Measurements from ENCODE around the gene VRK1. TPM values are rescaled to one million over a fixed set of nuclear protein-coding genes. Genes with fewer than 3 reads are reported as not detected.

VRK1 gene
- polyA plus RNA-seq, 1 of the 3 experiments (the other 2 are of a cell fraction) = 9.1 TPM

DNA sequence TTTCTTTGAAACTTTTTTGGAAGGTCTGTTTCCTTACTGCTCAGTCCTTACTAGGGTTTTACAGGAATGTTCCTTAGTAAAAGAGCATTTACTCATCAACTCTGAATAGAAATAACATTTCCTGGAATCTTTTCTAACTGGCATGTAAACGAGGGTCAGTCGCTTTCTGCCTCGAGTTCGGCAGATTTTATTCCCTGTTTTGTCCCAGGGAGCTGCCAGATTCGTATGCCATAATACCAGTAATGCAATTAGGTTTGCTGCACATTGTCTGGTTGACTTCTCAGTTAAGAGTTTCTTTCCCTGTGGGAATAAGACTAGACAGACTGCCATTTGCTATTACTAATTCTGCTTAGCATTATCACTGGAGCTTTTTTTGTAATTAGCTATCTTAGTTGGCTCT, 91.9 kb downstream of the VRK1 start:
- Histone ChIP-seq H3K36me3 (replicated peaks in 1 of 2; ENCODE audit: control insufficient read depth in 1 of 2, insufficient read depth in 2 of 2, low read length in 1 of 2) (no peaks in the 10 kb centered on the region), H3K27ac (ENCODE audit: low read depth in 2 of 2, low read length in 1 of 2) (peak overlapping the region in 1 of 2 experiments; percentile 96; a peak in 2 of 4 replicates), H2AFZ (ENCODE audit: low read depth) (no peak overlapping the region), H3F3A (replicated peaks; ENCODE audit: insufficient read depth) (no peaks in the 10 kb centered on the region), H3K9me3 (no peaks in the 10 kb centered on the region), H4K20me1 (ENCODE audit: insufficient read depth) (no peaks in the 10 kb centered on the region), H3K4me3 (ENCODE audit: low read depth in 2 of 2, low read length in 1 of 2) (peak overlapping the region in 1 of 2 experiments; percentile 12; a peak in 1 of 4 replicates), H3K9ac (no peak overlapping the region), H3K27me3 (ENCODE audit: insufficient read depth) (no peaks in the 10 kb centered on the region), H3K9me2 (no peaks in the 10 kb centered on the region), H3K79me2 (ENCODE audit: insufficient read depth) (no peaks in the 10 kb centered on the region), H3K4me2 (no peak overlapping the region), H3K4me1 (ENCODE audit: control insufficient read depth in 1 of 2, insufficient read depth in 2 of 2, low read depth in 1 of 2, low read length in 1 of 2) (peaks cover 0 to 11% of the 10 kb centered on the region in 2 experiments; a peak in 3 of 4 replicates)
- DNase-seq = peak; percentile 54
- 60% methylated on average over 5 of the region's 5 CpGs for WGBS (ENCODE audit: low lambda C conversion rate)
- ChIA-PET POLR2A (no interaction called here), CTCF (interaction anchor here (1.4 kb wide), 1 partner anchor 322 kb away, joined by 3 read pairs; no protein-coding TSS in a partner anchor)
- peak; percentile 25; the same call in 1 of the 2 replicates for TF ChIP-seq RCOR1 (IDR thresholded peaks at IDR 0.05; ENCODE audit: low read length)
- TF ChIP-seq, protein P1, sequence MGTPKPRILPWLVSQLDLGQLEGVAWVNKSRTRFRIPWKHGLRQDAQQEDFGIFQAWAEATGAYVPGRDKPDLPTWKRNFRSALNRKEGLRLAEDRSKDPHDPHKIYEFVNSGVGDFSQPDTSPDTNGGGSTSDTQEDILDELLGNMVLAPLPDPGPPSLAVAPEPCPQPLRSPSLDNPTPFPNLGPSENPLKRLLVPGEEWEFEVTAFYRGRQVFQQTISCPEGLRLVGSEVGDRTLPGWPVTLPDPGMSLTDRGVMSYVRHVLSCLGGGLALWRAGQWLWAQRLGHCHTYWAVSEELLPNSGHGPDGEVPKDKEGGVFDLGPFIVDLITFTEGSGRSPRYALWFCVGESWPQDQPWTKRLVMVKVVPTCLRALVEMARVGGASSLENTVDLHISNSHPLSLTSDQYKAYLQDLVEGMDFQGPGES (IDR thresholded peaks at IDR 0.05; ENCODE audit: low read depth, low read length) = no peak
- no peak for TF ChIP-seq GABPA (IDR thresholded peaks at IDR 0.05; ENCODE audit: low read depth)
- no peak for TF ChIP-seq POLR2AphosphoS5 (IDR thresholded peaks at IDR 0.05; ENCODE audit: low read depth, low read length)
- no peak for TF ChIP-seq PBX3 (IDR thresholded peaks at IDR 0.05)
- TF ChIP-seq, protein P2, sequence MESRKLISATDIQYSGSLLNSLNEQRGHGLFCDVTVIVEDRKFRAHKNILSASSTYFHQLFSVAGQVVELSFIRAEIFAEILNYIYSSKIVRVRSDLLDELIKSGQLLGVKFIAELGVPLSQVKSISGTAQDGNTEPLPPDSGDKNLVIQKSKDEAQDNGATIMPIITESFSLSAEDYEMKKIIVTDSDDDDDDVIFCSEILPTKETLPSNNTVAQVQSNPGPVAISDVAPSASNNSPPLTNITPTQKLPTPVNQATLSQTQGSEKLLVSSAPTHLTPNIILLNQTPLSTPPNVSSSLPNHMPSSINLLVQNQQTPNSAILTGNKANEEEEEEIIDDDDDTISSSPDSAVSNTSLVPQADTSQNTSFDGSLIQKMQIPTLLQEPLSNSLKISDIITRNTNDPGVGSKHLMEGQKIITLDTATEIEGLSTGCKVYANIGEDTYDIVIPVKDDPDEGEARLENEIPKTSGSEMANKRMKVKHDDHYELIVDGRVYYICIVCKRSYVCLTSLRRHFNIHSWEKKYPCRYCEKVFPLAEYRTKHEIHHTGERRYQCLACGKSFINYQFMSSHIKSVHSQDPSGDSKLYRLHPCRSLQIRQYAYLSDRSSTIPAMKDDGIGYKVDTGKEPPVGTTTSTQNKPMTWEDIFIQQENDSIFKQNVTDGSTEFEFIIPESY (IDR thresholded peaks at IDR 0.05; ENCODE audit: borderline replicate concordance, low read depth) = no peak
- no peak for TF ChIP-seq TAF1 (IDR thresholded peaks at IDR 0.05; ENCODE audit: borderline replicate concordance, low read depth, low read length)
- no peak for TF ChIP-seq ELF1 (IDR thresholded peaks at IDR 0.05)
- peak; percentile 35 for TF ChIP-seq CHD2 (IDR thresholded peaks at IDR 0.05; ENCODE audit: low read length, partially characterized antibody)
- TF ChIP-seq EP300 (IDR thresholded peaks at IDR 0.05; ENCODE audit: borderline replicate concordance in 1 of 2, low read depth in 1 of 2, low read length in 1 of 2) = peak in 1 of 2 experiments; percentile 26; a peak in 1 of 4 replicates

- H3K27me3 ChIP-seq (ENCODE audit: insufficient read depth) = no peaks in the 10 kb centered on the region
- H3K79me2 ChIP-seq (ENCODE audit: insufficient read depth) = no peaks in the 10 kb centered on the region
- POLR2A ChIA-PET = no interaction called here
- H3K4me1 ChIP-seq (ENCODE audit: control insufficient read depth in 1 of 2, insufficient read depth in 2 of 2, low read depth in 1 of 2, low read length in 1 of 2) = peaks cover 0 to 2% of the 10 kb centered on the region in 2 experiments; a peak in 3 of 4 replicates
- 89% methylated on average over 12 of the region's 12 CpGs for WGBS (ENCODE audit: low lambda C conversion rate)
- no peaks in the 10 kb centered on the region for H3K36me3 ChIP-seq (replicated peaks in 1 of 2; ENCODE audit: control insufficient read depth in 1 of 2, insufficient read depth in 2 of 2, low read length in 1 of 2)
- H3K4me3 ChIP-seq (ENCODE audit: low read depth in 2 of 2, low read length in 1 of 2) = no peak overlapping the region
- H3F3A ChIP-seq (replicated peaks; ENCODE audit: insufficient read depth) = no peaks in the 10 kb centered on the region
- H3K4me2 ChIP-seq = no peak overlapping the region
- CTCF ChIA-PET = no interaction called here
- H2AFZ ChIP-seq (ENCODE audit: low read depth) = no peak overlapping the region
- no peaks in the 10 kb centered on the region for H4K20me1 ChIP-seq (ENCODE audit: insufficient read depth)
- H3K9ac ChIP-seq = no peak overlapping the region
- H3K9me3 ChIP-seq = no peaks in the 10 kb centered on the region
- H3K9me2 ChIP-seq = no peaks in the 10 kb centered on the region
- H3K27ac ChIP-seq (ENCODE audit: low read depth in 2 of 2, low read length in 1 of 2) = no peak overlapping the region
- no peak for DNase-seq
- TF ChIP-seq EZH2phosphoT487 (IDR thresholded peaks at IDR 0.05; ENCODE audit: borderline replicate concordance, low read depth) (no peak), TAF1 (IDR thresholded peaks at IDR 0.05; ENCODE audit: borderline replicate concordance, low read depth, low read length) (no peak), GATA2 (CRISPR knock-in tag; IDR thresholded peaks at IDR 0.05) (no peak), USF2 (IDR thresholded peaks at IDR 0.05; ENCODE audit: borderline replicate concordance, low read depth, low read length) (no peak)
- TF ChIP-seq, protein P3, sequence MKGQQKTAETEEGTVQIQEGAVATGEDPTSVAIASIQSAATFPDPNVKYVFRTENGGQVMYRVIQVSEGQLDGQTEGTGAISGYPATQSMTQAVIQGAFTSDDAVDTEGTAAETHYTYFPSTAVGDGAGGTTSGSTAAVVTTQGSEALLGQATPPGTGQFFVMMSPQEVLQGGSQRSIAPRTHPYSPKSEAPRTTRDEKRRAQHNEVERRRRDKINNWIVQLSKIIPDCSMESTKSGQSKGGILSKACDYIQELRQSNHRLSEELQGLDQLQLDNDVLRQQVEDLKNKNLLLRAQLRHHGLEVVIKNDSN (IDR thresholded peaks at IDR 0.05; ENCODE audit: borderline replicate concordance, low read depth) = no peak
- TF ChIP-seq, protein P4, sequence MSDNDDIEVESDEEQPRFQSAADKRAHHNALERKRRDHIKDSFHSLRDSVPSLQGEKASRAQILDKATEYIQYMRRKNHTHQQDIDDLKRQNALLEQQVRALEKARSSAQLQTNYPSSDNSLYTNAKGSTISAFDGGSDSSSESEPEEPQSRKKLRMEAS (IDR thresholded peaks at IDR 0.05; ENCODE audit: low read depth) = no peak
- TF ChIP-seq, protein P1 (IDR thresholded peaks at IDR 0.05; ENCODE audit: low read depth, low read length) = no peak
Measured at GRCh38 chr14:96893966-96894622, 96.9 kb downstream of the VRK1 start.

All from SK-N-SH (cell line).